OCI-LY1 (cell line): ENCODE measurements around the gene LRRC31.
A peak's percentile ranks its signal among the peaks of the same experiment; 100 is the strongest.

Experiments
- H2AFZ ChIP-seq: fragments of 200-600 bp; sonication (generic), shearing (Covaris generic); 2 replicates; pipeline ENCODE4 v1.6.0; 2014; ENCODE audit warnings: antibody characterized with exemption, mild to moderate bottlenecking, low read length
- H3F3A ChIP-seq: fragments of 200-600 bp; sonication (generic), shearing (Covaris generic); 2 replicates; pipeline ENCODE4 v1.6.0; 2014; ENCODE audit warnings: mild to moderate bottlenecking, antibody characterized with exemption, low read length, moderate library complexity; ENCODE audit not compliant: insufficient read depth
- H3K27ac ChIP-seq: fragments of 200-600 bp; sonication (generic); 2 replicates; pipeline ENCODE4 v1.5.1; 2014; ENCODE audit warnings: low read length, mixed run types, mild to moderate bottlenecking, low read depth; ENCODE audit not compliant: poor library complexity, severe bottlenecking
- H3K27me3 ChIP-seq: fragments of 200-600 bp; sonication (generic); 2 replicates; pipeline ENCODE4 v1.6.0; 2014; ENCODE audit warnings: antibody characterized with exemption, mild to moderate bottlenecking, low read length, moderate library complexity; ENCODE audit not compliant: insufficient read depth
- H3K36me3 ChIP-seq: fragments of 200-600 bp; sonication (generic); 2 replicates; pipeline ENCODE4 v1.6.1; 2014; ENCODE audit warnings: mild to moderate bottlenecking, antibody characterized with exemption, low read length, moderate library complexity, mixed read lengths; ENCODE audit not compliant: insufficient read depth
- H3K4me1 ChIP-seq: fragments of 200-600 bp; sonication (generic); 2 replicates; pipeline ENCODE4 v1.5.1; 2014; ENCODE audit warnings: mild to moderate bottlenecking, low read length, moderate library complexity; ENCODE audit not compliant: insufficient read depth, severe bottlenecking
- H3K4me2 ChIP-seq: fragments of 200-600 bp; sonication (generic), shearing (Covaris generic); 2 replicates; pipeline ENCODE4 v1.6.1; 2014; ENCODE audit warnings: low read length
- H3K4me3 ChIP-seq: fragments of 200-600 bp; sonication (generic); 2 replicates; pipeline ENCODE4 v1.5.1; 2014; ENCODE audit warnings: low read length, low read depth, mild to moderate bottlenecking, mixed read lengths; ENCODE audit not compliant: poor library complexity, severe bottlenecking
- H3K79me2 ChIP-seq: fragments of 200-600 bp; shearing (Covaris generic); 2 replicates; pipeline ENCODE4 v1.6.1; 2016; ENCODE audit warnings: mixed run types, low read length, mixed read lengths; ENCODE audit not compliant: insufficient read depth
- H3K9ac ChIP-seq: fragments of 200-600 bp; sonication (generic), shearing (Covaris generic); 2 replicates; pipeline ENCODE4 v1.6.1; 2014; ENCODE audit warnings: mild to moderate bottlenecking, low read length, mixed read lengths
- H3K9me2 ChIP-seq: fragments of 200-600 bp; sonication (generic), shearing (Covaris generic); 2 replicates; pipeline ENCODE4 v1.6.1; 2014; ENCODE audit warnings: low read depth, mild to moderate bottlenecking, low read length, mixed read lengths
- H3K9me3 ChIP-seq: fragments of 200-600 bp; shearing (Covaris generic); 2 replicates; pipeline ENCODE4 v1.6.1; 2014; ENCODE audit warnings: low read length, mixed read lengths
- H4K20me1 ChIP-seq: fragments of 200-600 bp; sonication (generic), shearing (Covaris generic); 2 replicates; pipeline ENCODE4 v1.6.0; 2016; ENCODE audit warnings: mild to moderate bottlenecking, low read length; ENCODE audit not compliant: insufficient read depth
- EZH2 ChIP-seq: fragments of 200-600 bp; sonication (generic), shearing (Covaris generic); IDR thresholded peaks from 2 replicates; pipeline ENCODE4 v1.8.0; 2017; ENCODE audit warnings: borderline replicate concordance, mixed run types, mild to moderate bottlenecking, antibody characterized with exemption, low read length, moderate library complexity, mixed read lengths
- TF ChIP-seq, protein P1 (sequence below): fragments of 200-600 bp; sonication (generic), shearing (Covaris generic); IDR thresholded peaks from 2 replicates; pipeline ENCODE4 v1.5.1; 2017; ENCODE audit warnings: mild to moderate bottlenecking, antibody characterized with exemption, low read length, moderate library complexity, mixed read lengths

Gene LRRC31

DNA sequence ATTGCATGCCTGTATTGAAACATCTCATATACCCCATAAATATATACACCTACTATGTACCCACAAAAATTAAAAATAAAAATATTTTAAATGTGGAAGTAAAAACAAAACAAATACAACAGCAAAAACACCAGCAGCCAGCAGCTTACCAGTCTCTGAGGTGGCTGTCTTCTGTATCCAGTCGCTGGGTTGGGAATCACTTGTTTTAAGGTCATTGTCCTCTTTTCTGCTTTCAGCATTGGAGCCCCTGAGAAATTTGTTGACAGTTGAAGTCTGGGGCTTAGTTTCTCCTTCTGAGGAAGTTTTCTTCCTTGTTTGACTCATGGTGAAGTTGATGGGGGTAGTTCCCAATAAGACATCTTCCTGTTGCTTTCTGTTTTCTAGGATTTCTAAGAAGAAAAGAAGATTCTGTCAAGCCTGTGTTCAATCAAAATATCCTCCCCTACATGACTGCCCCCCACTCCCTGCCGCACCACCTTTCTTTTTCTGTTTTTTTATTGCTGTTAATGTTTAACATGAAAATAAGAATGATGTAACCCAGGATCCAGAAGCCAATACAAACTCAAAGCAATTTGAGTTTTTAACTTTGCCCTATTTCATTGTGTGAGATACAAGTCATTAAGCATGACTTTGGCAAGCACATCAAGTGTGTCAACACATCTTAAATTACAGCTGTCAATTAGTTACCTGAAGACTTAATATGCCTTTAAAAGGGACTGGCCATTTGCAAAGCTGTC is at the start of gene LRRC31:
LRRC31 (minus strand) TSS at position 452 of the 737 bp plus-strand sequence; CDS start at position 324, 128 bp downstream.
- no peak within 1 kb of the TSS for H3K4me2 ChIP-seq
- no peaks in the 10 kb centered on the region for H3K36me3 ChIP-seq
- peaks cover 13% of the 10 kb centered on the region for H3K4me1 ChIP-seq
- H3K9me3 ChIP-seq = no peaks in the 10 kb centered on the region
- TF ChIP-seq EZH2 = no peak
- TF ChIP-seq, protein P1, sequence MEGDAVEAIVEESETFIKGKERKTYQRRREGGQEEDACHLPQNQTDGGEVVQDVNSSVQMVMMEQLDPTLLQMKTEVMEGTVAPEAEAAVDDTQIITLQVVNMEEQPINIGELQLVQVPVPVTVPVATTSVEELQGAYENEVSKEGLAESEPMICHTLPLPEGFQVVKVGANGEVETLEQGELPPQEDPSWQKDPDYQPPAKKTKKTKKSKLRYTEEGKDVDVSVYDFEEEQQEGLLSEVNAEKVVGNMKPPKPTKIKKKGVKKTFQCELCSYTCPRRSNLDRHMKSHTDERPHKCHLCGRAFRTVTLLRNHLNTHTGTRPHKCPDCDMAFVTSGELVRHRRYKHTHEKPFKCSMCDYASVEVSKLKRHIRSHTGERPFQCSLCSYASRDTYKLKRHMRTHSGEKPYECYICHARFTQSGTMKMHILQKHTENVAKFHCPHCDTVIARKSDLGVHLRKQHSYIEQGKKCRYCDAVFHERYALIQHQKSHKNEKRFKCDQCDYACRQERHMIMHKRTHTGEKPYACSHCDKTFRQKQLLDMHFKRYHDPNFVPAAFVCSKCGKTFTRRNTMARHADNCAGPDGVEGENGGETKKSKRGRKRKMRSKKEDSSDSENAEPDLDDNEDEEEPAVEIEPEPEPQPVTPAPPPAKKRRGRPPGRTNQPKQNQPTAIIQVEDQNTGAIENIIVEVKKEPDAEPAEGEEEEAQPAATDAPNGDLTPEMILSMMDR = no peak
- H3K9ac ChIP-seq = no peak within 1 kb of the TSS
- no peaks in the 10 kb centered on the region for H3K79me2 ChIP-seq
- no peaks in the 10 kb centered on the region for H4K20me1 ChIP-seq
- no peak within 1 kb of the TSS for H2AFZ ChIP-seq
- no peaks in the 10 kb centered on the region for H3F3A ChIP-seq
- no peak within 1 kb of the TSS for H3K27ac ChIP-seq
- H3K4me3 ChIP-seq = no peak within 1 kb of the TSS
- no peaks in the 10 kb centered on the region for H3K9me2 ChIP-seq
- H3K27me3 ChIP-seq = no peaks in the 10 kb centered on the region

DNA sequence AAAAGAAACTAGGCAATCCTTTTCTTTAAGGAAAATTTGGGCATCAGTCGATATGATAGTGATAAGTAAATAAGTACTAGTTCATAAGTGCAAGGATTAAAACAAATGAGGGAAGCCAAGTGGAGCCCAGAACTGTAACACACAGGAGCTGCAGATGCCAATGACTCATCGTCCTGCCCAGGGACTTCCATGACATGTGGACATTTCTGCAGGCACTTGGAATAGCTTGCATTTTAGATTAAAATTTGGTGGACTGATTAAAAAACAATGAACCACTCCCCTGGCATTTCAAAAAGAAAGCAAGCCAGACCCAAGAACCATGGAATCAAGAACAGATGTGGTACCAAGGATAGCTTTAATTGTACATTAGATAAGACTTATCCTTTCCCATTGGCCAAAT is 44.6 kb upstream of the LRRC31 start:
- H3K36me3 ChIP-seq = no peaks in the 10 kb centered on the region
- H3K4me1 ChIP-seq = peaks cover 10% of the 10 kb centered on the region
- no peaks in the 10 kb centered on the region for H3K27me3 ChIP-seq
- no peak overlapping the region for H3K27ac ChIP-seq
- no peaks in the 10 kb centered on the region for H4K20me1 ChIP-seq
- H3K79me2 ChIP-seq = no peaks in the 10 kb centered on the region
- no peak overlapping the region for H3K4me2 ChIP-seq
- no peak overlapping the region for H3K4me3 ChIP-seq
- no peaks in the 10 kb centered on the region for H3K9me3 ChIP-seq
- H3K9me2 ChIP-seq = no peaks in the 10 kb centered on the region
- no peak for TF ChIP-seq EZH2
- no peak overlapping the region for H3K9ac ChIP-seq
- H2AFZ ChIP-seq = peak overlapping the region; percentile 86; the same call in 1 of the 2 replicates
- H3F3A ChIP-seq = no peaks in the 10 kb centered on the region

DNA sequence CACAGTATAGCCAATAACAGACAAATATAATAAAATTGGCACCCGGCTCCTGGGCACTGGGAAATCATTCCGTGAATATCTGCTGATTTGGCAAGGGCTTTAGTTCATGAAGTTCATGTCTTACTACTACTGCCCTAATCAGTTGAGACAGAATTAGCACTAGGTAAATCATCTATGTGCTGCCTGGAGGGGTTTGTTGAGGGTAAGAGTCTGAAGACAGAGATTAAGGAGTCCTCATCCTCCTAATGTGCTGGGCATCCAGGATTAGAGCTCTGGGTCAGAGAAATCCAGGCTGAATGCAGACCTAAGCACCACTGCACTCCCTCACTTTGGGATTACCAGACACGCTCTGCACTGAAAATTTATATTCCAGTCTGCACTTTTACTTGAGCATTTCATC is 43.6 kb upstream of the LRRC31 start:
- no peak overlapping the region for H3K27ac ChIP-seq
- no peak overlapping the region for H3K9ac ChIP-seq
- no peaks in the 10 kb centered on the region for H3K36me3 ChIP-seq
- H3K4me3 ChIP-seq = no peak overlapping the region
- H3K4me1 ChIP-seq = peaks cover 10% of the 10 kb centered on the region
- H3K9me2 ChIP-seq = no peaks in the 10 kb centered on the region
- no peaks in the 10 kb centered on the region for H3K9me3 ChIP-seq
- no peaks in the 10 kb centered on the region for H4K20me1 ChIP-seq
- no peaks in the 10 kb centered on the region for H3K27me3 ChIP-seq
- no peaks in the 10 kb centered on the region for H3K79me2 ChIP-seq
- H2AFZ ChIP-seq = peak overlapping the region; percentile 33; the same call in 1 of the 2 replicates
- H3K4me2 ChIP-seq = no peak overlapping the region
- no peak for TF ChIP-seq EZH2
- TF ChIP-seq, protein P1 = no peak
- no peaks in the 10 kb centered on the region for H3F3A ChIP-seq

DNA sequence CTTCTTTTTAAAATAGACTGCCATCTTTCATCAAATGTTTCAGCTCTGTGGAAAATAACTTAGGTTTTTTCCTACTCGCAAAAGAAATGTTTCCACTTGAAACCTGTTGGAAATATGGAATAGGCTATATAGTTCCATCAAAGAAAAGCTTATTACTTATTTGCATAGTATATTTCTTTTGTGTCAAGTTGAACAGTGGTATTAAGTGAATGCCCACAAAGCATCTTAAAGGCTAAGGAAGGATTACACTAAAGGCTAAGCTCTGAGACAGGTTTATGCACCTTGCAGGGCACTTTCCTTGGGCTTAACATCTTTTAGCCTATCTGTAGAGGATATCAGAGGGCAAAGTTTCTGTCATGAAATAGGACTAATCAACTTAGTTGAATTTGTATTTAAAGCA is 41.5 kb upstream of the LRRC31 start, which contains the start of gene SAMD7:
SAMD7 (plus strand) TSS at position 301 of the 400 bp plus-strand sequence. CDS start 7,927 bp downstream, outside the sequence.
- H3K79me2 ChIP-seq = no peaks in the 10 kb centered on the region
- no peaks in the 10 kb centered on the region for H3K36me3 ChIP-seq
- no peak within 1 kb of the TSS for H2AFZ ChIP-seq
- no peak within 1 kb of the TSS for H3K9ac ChIP-seq
- no peaks in the 10 kb centered on the region for H4K20me1 ChIP-seq
- H3F3A ChIP-seq = no peaks in the 10 kb centered on the region
- H3K9me2 ChIP-seq = no peaks in the 10 kb centered on the region
- H3K9me3 ChIP-seq = no peaks in the 10 kb centered on the region
- no peaks in the 10 kb centered on the region for H3K27me3 ChIP-seq
- TF ChIP-seq EZH2 = no peak
- TF ChIP-seq, protein P1 = no peak
- H3K4me3 ChIP-seq = no peak within 1 kb of the TSS
- no peak within 1 kb of the TSS for H3K4me2 ChIP-seq
- H3K27ac ChIP-seq = no peak within 1 kb of the TSS
- H3K4me1 ChIP-seq = peaks cover 10% of the 10 kb centered on the region
